Dermis blood vessel endothelial cell (primary cell): ENCODE measurements around the gene CHAC1. TPM values are rescaled to one million over a fixed set of nuclear protein-coding genes. Genes with fewer than 3 reads are reported as not detected.

Experiments
- DNase-seq: peaks from one replicate; pipeline ENCODE4 v3.0.0; 2010
- total RNA-seq: library from RNA; depleted of rRNA; stranded (reverse); fragments of >200 nt; gene quantifications from 2 replicates; pipeline ENCODE4 v1.2.3, GENCODE V29; 2014

CHAC1 gene
- total RNA-seq, 1 donor from 2014 or later: 2.2 TPM

DNA sequence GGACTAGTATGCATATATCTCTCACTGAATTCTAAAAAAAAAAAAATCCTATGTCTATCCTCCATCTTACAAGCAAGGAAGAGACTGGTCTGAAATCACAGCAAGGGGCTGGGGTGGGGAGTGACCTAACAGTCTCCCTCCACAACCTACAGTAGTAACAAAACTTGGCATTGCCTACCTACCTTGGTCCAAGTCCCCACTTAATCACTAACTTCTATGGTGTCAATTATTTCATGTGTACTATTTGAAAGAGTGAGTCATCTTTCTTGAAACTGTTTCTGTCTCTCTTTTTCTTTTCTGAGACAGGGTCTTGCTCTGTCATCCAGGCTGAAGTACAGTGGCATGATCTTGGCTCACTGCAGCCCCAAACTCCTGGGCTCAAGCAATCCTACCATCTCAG lies 36.8 kb downstream of the CHAC1 start:
- DNase-seq: no peak

DNA sequence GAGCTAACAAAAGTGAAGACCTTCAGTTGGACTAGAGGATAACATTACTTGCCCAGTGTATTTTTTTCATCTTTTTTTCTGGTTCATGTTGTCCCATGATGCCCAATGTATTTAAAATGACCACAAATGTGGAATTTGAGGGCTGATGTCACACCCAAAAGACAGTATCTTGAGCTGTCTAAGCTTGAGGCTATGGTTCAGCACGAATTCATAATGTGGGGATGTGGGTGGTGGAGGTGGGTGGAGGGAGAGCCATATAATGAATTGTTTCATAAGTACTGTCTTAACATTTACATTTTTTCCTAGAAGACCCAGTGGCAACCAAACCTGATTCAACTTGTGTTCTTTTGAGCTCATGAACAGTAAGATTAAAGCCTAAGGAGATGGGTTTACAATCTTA lies 37.5 kb downstream of the CHAC1 start:
- DNase-seq: no peak

DNA sequence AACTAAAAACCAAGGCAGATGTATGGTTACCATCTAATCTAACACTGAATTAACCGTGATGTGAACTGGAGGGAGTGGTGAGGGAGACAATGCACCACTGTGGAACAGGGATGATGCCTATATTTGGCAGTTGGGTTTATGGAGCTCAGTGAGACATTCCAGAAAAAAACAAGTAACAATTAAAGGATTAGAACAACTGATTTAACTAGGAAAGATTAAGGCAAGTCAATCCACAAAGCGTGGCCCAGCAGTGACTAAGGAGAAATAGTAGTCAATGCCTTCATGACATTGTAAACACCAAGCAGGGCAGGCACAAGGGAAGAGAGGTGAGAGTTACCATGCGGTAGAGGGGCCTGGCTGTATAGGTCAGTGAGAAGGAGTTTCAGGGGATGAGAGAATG lies 38.1 kb downstream of the CHAC1 start:
- DNase-seq: no peak

DNA sequence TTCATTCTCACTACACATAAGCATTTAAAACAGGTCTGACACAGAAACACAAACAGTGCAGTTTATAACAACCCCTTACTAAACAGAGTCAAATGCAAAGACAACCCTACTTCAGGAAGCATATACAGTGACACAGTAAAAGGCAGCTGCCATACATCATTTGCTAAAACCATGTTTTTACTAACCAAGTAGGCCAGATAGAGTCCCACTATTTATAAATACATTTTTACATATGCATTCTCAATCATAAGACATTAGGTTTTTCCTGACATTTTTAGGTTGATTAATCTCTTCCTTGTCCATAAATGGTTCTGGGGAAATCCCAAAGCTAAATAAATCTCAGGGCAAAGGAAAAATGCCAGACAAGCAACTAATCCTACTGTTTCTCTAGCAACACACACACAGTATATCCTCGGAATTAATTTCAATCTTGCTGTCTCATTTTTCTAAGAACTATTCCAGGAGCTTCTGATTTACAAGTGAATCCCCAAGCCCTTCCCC lies 39.0 kb downstream of the CHAC1 start:
- no peak for DNase-seq

DNA sequence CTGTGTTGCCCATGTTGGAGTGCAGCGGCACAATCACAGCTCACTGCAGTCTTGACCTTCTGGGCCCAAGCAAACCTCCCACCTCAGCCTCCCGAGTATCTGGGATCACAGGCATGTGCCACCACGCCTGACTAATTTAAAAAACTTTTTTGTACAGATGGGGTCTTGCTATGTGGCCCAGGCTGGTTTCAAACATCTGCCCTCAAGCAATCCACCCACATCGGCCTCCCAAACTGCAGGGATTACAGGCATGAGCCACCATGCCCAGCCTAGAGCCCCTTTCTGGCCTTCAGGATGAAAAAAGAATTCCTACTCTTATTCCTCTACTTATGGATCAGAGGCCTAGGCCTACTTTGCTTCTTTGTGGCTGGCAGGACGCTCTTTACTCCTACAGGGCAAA lies 39.6 kb downstream of the CHAC1 start:
- no peak for DNase-seq

DNA sequence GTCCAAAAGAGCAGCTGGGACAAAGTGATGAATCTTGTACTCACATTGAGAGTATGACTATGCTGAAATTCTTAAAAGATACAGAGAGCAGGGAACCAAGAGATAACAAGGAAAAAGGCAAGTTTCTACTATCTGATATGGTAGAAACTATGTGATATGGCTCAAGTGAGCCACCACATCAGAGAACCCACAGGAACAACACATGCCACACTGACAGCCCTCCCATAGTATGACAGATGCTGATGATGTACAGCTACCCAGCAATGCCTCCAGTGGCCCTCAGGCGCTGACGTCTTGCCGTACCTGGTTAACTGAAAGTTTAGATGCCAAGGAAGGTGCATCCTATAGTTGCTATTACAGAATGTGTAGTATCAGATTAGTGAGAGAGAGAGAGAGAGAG lies 42.4 kb downstream of the CHAC1 start:
- DNase-seq: no peak

DNA sequence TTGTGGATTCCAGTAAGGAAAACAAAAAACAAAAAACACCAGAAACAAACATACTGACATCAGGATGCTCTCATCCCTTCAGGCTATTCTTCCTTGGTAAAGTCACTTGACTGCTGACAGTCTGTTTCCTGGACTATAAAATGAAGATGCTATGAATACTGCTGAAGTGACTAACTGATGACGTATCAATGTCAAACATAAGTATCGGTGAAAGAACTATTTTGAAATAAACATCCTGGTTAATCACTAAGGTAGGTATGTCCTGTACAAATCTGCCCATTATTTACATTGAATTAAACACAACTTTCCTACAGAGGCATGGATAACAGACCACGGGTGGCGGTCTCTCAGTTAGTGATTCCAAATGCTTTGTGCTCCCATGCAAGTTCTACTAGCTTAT lies 45.9 kb downstream of the CHAC1 start:
- peak; percentile 70 for DNase-seq

DNA sequence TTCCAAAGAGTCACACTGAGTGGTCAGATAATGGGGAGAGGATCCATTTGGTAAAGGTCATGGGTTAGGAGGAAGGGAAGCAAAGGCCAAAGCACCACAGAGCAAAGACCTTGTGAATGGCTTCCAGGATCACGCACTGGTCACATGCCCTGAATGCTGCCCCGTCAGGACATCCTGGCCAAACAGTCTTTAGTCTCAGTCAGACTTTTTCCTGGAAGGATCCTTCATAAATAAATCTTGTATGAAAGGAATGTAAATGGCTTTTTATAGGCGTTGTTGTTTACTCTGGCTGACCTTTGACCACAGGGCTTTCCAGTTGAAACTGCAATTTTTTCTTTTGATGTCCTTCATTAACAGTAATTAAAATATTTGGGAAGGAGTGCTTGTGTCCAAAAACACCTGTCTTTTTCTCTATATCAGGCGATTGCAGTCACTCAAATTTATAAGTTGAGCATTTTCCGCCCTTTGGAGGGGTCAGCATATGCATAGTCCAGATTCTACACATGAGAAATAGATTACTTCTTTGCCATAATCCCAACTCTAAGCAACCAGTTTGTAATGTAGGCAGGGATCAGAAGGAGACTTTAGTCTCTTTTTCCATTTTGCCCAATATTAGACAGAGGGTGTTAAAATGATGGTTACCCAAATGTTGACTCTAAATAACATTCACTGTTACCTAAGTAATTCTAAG lies 48.4 kb downstream of the CHAC1 start:
- peak; percentile 64 for DNase-seq

DNA sequence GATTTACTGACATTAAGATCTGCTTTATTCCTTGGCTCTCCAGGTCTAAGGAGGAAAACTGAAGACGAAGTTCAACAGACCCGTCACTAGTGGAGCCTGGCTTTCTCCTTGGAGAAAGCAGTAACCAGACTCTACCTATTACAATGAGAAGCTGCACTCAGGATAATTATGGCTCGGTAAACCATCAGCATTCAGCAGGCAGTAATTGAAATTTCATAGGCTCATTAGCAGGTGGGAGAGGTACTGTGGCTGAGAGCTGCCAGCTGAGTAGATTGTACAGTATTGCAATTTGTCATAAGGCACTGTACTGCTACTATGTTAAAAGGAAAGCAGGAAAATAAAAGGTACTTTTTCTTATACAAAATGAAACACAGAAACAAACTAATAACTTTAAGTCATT lies 51.2 kb downstream of the CHAC1 start:
- no peak for DNase-seq

Other genes with a start within 250 kb of the CHAC1 start
- 31.0 and 46.1 TPM in 2 replicates for gene RMDN3, start 198.2 kb upstream of the CHAC1 start, total RNA-seq
- 29.5 and 30.6 TPM in 2 replicates for gene GCHFR, start 189.4 kb upstream of the CHAC1 start, total RNA-seq
- 1.0 and 2.1 TPM in 2 replicates for gene C15orf62, start 183.5 kb upstream of the CHAC1 start, total RNA-seq
- 32.3 and 47.5 TPM in 2 replicates for gene ZFYVE19, start 146.4 kb upstream of the CHAC1 start, total RNA-seq
- 21.6 and 61.4 TPM in 2 replicates for gene DNAJC17, start 146.0 kb upstream of the CHAC1 start, total RNA-seq
- not detected in 2 replicates for gene PPP1R14D, start 124.8 kb upstream of the CHAC1 start, total RNA-seq
- gene SPINT1, start 109.4 kb upstream of the CHAC1 start, total RNA-seq: 1.2 and 3.7 TPM in 2 replicates
- 0.17 TPM in 1 of 2 replicates, not detected in the other for gene RHOV, start 79.2 kb upstream of the CHAC1 start, total RNA-seq
- gene VPS18, start 59.0 kb upstream of the CHAC1 start, total RNA-seq: 64.1 and 67.2 TPM in 2 replicates
- 128 and 158 TPM in 2 replicates for gene DLL4, start 24.1 kb upstream of the CHAC1 start, total RNA-seq
- 26.2 and 40.4 TPM in 2 replicates for gene INO80, start 162.8 kb downstream of the CHAC1 start, total RNA-seq